RWPE2 (cell line): ENCODE data around the gene AGK.

Source experiments
- ATAC-seq: fragments of 200-7000 bp; cut with Tn5 transposase; 3 replicates; pipeline ENCODE4 v1.9.1; 2021; ENCODE audit warnings: low read depth
- DNase-seq: peaks from one replicate; pipeline ENCODE4 v3.0.0-alpha.2; 2020; ENCODE audit warnings: low spot score
- H3K27ac ChIP-seq: fragments of 450-650 bp; 2 replicates; pipeline ENCODE4 v1.5.1; 2017; ENCODE audit warnings: mild to moderate bottlenecking; ENCODE audit not compliant: poor library complexity, severe bottlenecking
- H3K27me3 ChIP-seq: fragments of 250-450 bp; sonication (Bioruptor Pico); 2 replicates; pipeline ENCODE4 v1.5.1; 2021; ENCODE audit warnings: mild to moderate bottlenecking, moderate library complexity; ENCODE audit not compliant: insufficient read depth, poor library complexity, severe bottlenecking
- H3K36me3 ChIP-seq: fragments of 250-450 bp; sonication (Bioruptor Pico); 2 replicates; pipeline ENCODE4 v1.5.1; 2020; ENCODE audit warnings: low read depth, mild to moderate bottlenecking, moderate library complexity
- H3K4me1 ChIP-seq: fragments of 250-450 bp; sonication (Bioruptor Pico); 2 replicates; pipeline ENCODE4 v1.5.1; 2021; ENCODE audit warnings: mild to moderate bottlenecking, moderate library complexity; ENCODE audit not compliant: insufficient read depth, poor library complexity, severe bottlenecking
- H3K4me3 ChIP-seq: fragments of 250-450 bp; sonication (Bioruptor Pico); 2 replicates; pipeline ENCODE4 v1.5.1; 2021; ENCODE audit warnings: mild to moderate bottlenecking, moderate library complexity; ENCODE audit not compliant: severe bottlenecking
- H3K9me3 ChIP-seq: fragments of 250-450 bp; sonication (Bioruptor Pico); 2 replicates; pipeline ENCODE4 v1.5.1; 2021; ENCODE audit warnings: mild to moderate bottlenecking, moderate library complexity; ENCODE audit not compliant: severe bottlenecking
- CTCF ChIP-seq: fragments of 450-650 bp; IDR thresholded peaks from one replicate; pipeline ENCODE4 v1.5.1; 2017; ENCODE audit warnings: mild to moderate bottlenecking, moderate library complexity; ENCODE audit not compliant: poor library complexity, severe bottlenecking

Gene AGK

GRCh38 chr7:141698247-141699015, 147.2 kb downstream of the AGK start:
- TF ChIP-seq CTCF: no peak
- ATAC-seq: no peak
- Histone ChIP-seq H3K36me3 (no peaks in the 10 kb centered on the region), H3K4me1 (peaks cover 13% of the 10 kb centered on the region), H3K4me3 (no peak overlapping the region), H3K27ac (no peak overlapping the region), H3K9me3 (no peaks in the 10 kb centered on the region), H3K27me3 (no peaks in the 10 kb centered on the region)
- no peak for DNase-seq

GRCh38 chr7:141699860-141700259, 148.7 kb downstream of the AGK start:
- H3K27me3 ChIP-seq: no peaks in the 10 kb centered on the region
- no peak for TF ChIP-seq CTCF
- H3K4me3 ChIP-seq: no peak overlapping the region
- DNase-seq (no peak), ATAC-seq (no peak)
- H3K4me1 ChIP-seq: peaks cover 13% of the 10 kb centered on the region
- H3K9me3 ChIP-seq: no peaks in the 10 kb centered on the region
- H3K27ac ChIP-seq: no peak overlapping the region
- H3K36me3 ChIP-seq: no peaks in the 10 kb centered on the region

GRCh38 chr7:141700296-141700847, 149.2 kb downstream of the AGK start:
- no peak overlapping the region for H3K27ac ChIP-seq
- H3K4me3 ChIP-seq: peak overlapping the region; percentile 15
- no peak for DNase-seq
- H3K4me1 ChIP-seq: peaks cover 13% of the 10 kb centered on the region
- no peaks in the 10 kb centered on the region for H3K9me3 ChIP-seq
- H3K27me3 ChIP-seq: no peaks in the 10 kb centered on the region
- H3K36me3 ChIP-seq: no peaks in the 10 kb centered on the region
- TF ChIP-seq CTCF: no peak
- ATAC-seq: no peak

GRCh38 chr7:141700848-141701371, 149.7 kb downstream of the AGK start:
- H3K27me3 ChIP-seq: no peaks in the 10 kb centered on the region
- DNase-seq (no peak), ATAC-seq (peak; percentile 15; the same call in 2 of the 3 replicates)
- H3K4me3 ChIP-seq: peak overlapping the region; percentile 15
- H3K9me3 ChIP-seq: no peaks in the 10 kb centered on the region
- H3K27ac ChIP-seq: peak overlapping the region; percentile 20
- H3K4me1 ChIP-seq: peaks cover 13% of the 10 kb centered on the region
- TF ChIP-seq CTCF: no peak
- no peaks in the 10 kb centered on the region for H3K36me3 ChIP-seq

- ATAC-seq (peak; percentile 49), DNase-seq (no peak)
- H3K27ac ChIP-seq: peak overlapping the region; percentile 20
- H3K27me3 ChIP-seq: no peaks in the 10 kb centered on the region
- no peaks in the 10 kb centered on the region for H3K9me3 ChIP-seq
- peaks cover 13% of the 10 kb centered on the region for H3K4me1 ChIP-seq
- H3K4me3 ChIP-seq: peak overlapping the region; percentile 96
- no peak for TF ChIP-seq CTCF
- H3K36me3 ChIP-seq: no peaks in the 10 kb centered on the region
Measured at GRCh38 chr7:141701489-141702046, 150.4 kb downstream of the AGK start.
